ENCODE data around the gene CCNY. TPM values are rescaled to one million over a fixed set of nuclear protein-coding genes. Genes with fewer than 3 reads are reported as not detected.

The CCNY gene
- total RNA-seq, 2 experiments from 2014 or later = 64.9 to 66.9 TPM

GRCh38 chr10:35579726-35580422 is 243.6 kb downstream of the CCNY start:
- no peak overlapping the region for H3K4me3 ChIP-seq (ENCODE audit: low read length)
- H3K4me3 Mint-ChIP-seq = no peak overlapping the region
- no peaks in the 10 kb centered on the region for H3K4me1 ChIP-seq (ENCODE audit: insufficient read depth, low read length)
- H3K9me3 Mint-ChIP-seq = no peaks in the 10 kb centered on the region
- ATAC-seq (ENCODE audit: poor library complexity) (no peak), DNase-seq (no peak)
- H3K27me3 ChIP-seq (ENCODE audit: control insufficient read depth in 1 of 2, insufficient read depth in 2 of 2, low read length in 2 of 2) = no peaks in the 10 kb centered on the region
- no peak overlapping the region for H3K27ac Mint-ChIP-seq
- peaks cover 6% of the 10 kb centered on the region for H3K36me3 Mint-ChIP-seq (ENCODE audit: low read depth)
- intact Hi-C loops (cut with DNase I, micrococcal nuclease) = no loop called here
- H3K9me3 ChIP-seq (ENCODE audit: control insufficient read depth in 1 of 2, insufficient read depth in 1 of 2, low read length in 2 of 2) = peaks cover 0 to 10% of the 10 kb centered on the region in 2 experiments
- ChIA-PET POLR2A (interaction anchor here (0.6 kb wide), 1 partner anchor 465 kb away, joined by 3 read pairs; no protein-coding TSS in a partner anchor), CTCF (no interaction called here)
- H3K36me3 ChIP-seq (ENCODE audit: insufficient read depth, low read length) = no peaks in the 10 kb centered on the region
- no peaks in the 10 kb centered on the region for H3K4me1 Mint-ChIP-seq (ENCODE audit: low read depth)
- no peak overlapping the region for H3K27ac ChIP-seq (ENCODE audit: low read depth in 1 of 2, low read length in 2 of 2)
- no peaks in the 10 kb centered on the region for H3K27me3 Mint-ChIP-seq
- no peak for TF ChIP-seq CTCF (IDR thresholded peaks at IDR 0.05)

DNA sequence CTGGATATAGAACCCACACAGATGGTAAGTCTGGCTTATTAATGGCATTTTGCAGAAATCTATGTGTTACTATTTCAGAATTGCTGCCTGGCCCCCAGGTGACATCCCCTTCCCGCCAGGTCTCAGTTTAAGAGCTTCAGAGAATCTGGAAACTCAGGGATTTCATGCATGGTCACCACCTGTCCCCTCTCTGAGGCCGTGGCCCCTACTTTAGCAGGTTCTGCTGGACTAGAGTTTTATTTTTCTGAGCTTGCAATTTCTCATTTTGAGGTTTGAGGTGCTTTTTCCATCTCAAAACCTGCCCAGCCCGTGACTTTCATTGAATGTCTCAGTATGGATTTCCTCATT is 244.1 kb downstream of the CCNY start:
- peaks cover 3% of the 10 kb centered on the region for H3K36me3 Mint-ChIP-seq (ENCODE audit: low read depth)
- no peaks in the 10 kb centered on the region for H3K9me3 Mint-ChIP-seq
- peaks cover 4% of the 10 kb centered on the region for H3K27me3 Mint-ChIP-seq
- no peak overlapping the region for H3K4me3 Mint-ChIP-seq
- H3K4me1 Mint-ChIP-seq (ENCODE audit: low read depth) = no peaks in the 10 kb centered on the region
- no peak overlapping the region for H3K27ac ChIP-seq (ENCODE audit: low read depth in 1 of 2, low read length in 2 of 2)
- no peaks in the 10 kb centered on the region for H3K27me3 ChIP-seq (ENCODE audit: control insufficient read depth in 1 of 2, insufficient read depth in 2 of 2, low read length in 2 of 2)
- H3K9me3 ChIP-seq (ENCODE audit: control insufficient read depth in 1 of 2, insufficient read depth in 1 of 2, low read length in 2 of 2) = peaks cover 0 to 13% of the 10 kb centered on the region in 2 experiments
- ATAC-seq (ENCODE audit: poor library complexity) = no peak
- no peak for DNase-seq
- TF ChIP-seq CTCF (IDR thresholded peaks at IDR 0.05) = no peak
- POLR2A ChIA-PET = interaction anchor here (0.6 kb wide), 1 partner anchor 465 kb away, joined by 3 read pairs; no protein-coding TSS in a partner anchor
- H3K36me3 ChIP-seq (ENCODE audit: insufficient read depth, low read length) = no peaks in the 10 kb centered on the region
- no peak overlapping the region for H3K4me3 ChIP-seq (ENCODE audit: low read length)
- H3K27ac Mint-ChIP-seq = no peak overlapping the region
- no peaks in the 10 kb centered on the region for H3K4me1 ChIP-seq (ENCODE audit: insufficient read depth, low read length)
- intact Hi-C loops (cut with DNase I, micrococcal nuclease) = no loop called here
- CTCF ChIA-PET = interaction anchor here (1.4 kb wide), 1 partner anchor 17 kb away, joined by 4 read pairs; no protein-coding TSS in a partner anchor

GRCh38 chr10:35581655-35582054 is 245.3 kb downstream of the CCNY start:
- intact Hi-C loops (cut with DNase I, micrococcal nuclease) = no loop called here
- Histone ChIP-seq H3K9me3 (ENCODE audit: control insufficient read depth in 1 of 2, insufficient read depth in 1 of 2, low read length in 2 of 2) (peaks cover 0 to 12% of the 10 kb centered on the region in 2 experiments), H3K4me3 (ENCODE audit: low read length) (no peak overlapping the region), H3K27me3 (ENCODE audit: control insufficient read depth in 1 of 2, insufficient read depth in 2 of 2, low read length in 2 of 2) (no peaks in the 10 kb centered on the region), H3K36me3 (ENCODE audit: insufficient read depth, low read length) (no peaks in the 10 kb centered on the region), H3K27ac (ENCODE audit: low read depth in 1 of 2, low read length in 2 of 2) (no peak overlapping the region), H3K4me1 (ENCODE audit: insufficient read depth, low read length) (no peaks in the 10 kb centered on the region)
- no peak overlapping the region for H3K27ac Mint-ChIP-seq
- ATAC-seq (ENCODE audit: poor library complexity) (no peak), DNase-seq (no peak)
- H3K27me3 Mint-ChIP-seq = peaks cover 5% of the 10 kb centered on the region
- H3K36me3 Mint-ChIP-seq (ENCODE audit: low read depth) = no peaks in the 10 kb centered on the region
- H3K4me3 Mint-ChIP-seq = no peak overlapping the region
- ChIA-PET CTCF (interaction anchor here (1.4 kb wide), 1 partner anchor 18 kb away, joined by 4 read pairs; no protein-coding TSS in a partner anchor), POLR2A (no interaction called here)
- TF ChIP-seq CTCF (IDR thresholded peaks at IDR 0.05) = no peak
- no peaks in the 10 kb centered on the region for H3K9me3 Mint-ChIP-seq
- H3K4me1 Mint-ChIP-seq (ENCODE audit: low read depth) = no peaks in the 10 kb centered on the region
